GM23338 (cell line): Measurements from ENCODE around the gene WDR74. TPM values are rescaled to one million over a fixed set of nuclear protein-coding genes. Genes with fewer than 3 reads are reported as not detected.
A peak's percentile ranks its signal among the peaks of the same experiment; 100 is the strongest.

Experiments used
- ATAC-seq: fragments of 200-7000 bp; cut with Tn5 transposase; 3 replicates; pipeline ENCODE4 v1.9.1; 2020
- DNase-seq: peaks from one replicate; pipeline ENCODE4 v3.0.0-alpha.2; 2015; ENCODE audit warnings: low spot score
- H2AFZ ChIP-seq: fragments of 200-600 bp; sonication (generic); 2 replicates; pipeline ENCODE4 v1.8.0; 2016; ENCODE audit warnings: antibody characterized with exemption, mild to moderate bottlenecking, moderate library complexity
- H3F3A ChIP-seq: fragments of 200-600 bp; sonication (generic); replicated peaks from 2 replicates; pipeline ENCODE4 v1.8.0; 2017; ENCODE audit warnings: antibody characterized with exemption, mixed run types, low read depth
- H3K27ac ChIP-seq: fragments of 200-600 bp; sonication (generic); 2 replicates; pipeline ENCODE4 v1.6.1; 2016; ENCODE audit warnings: low read depth
- H3K27me3 ChIP-seq: fragments of 200-600 bp; sonication (generic); 2 replicates; pipeline ENCODE4 v1.8.0; 2016; ENCODE audit warnings: mild to moderate bottlenecking, mixed run types, moderate library complexity; ENCODE audit not compliant: insufficient read depth
- H3K36me3 ChIP-seq: fragments of 200-600 bp; sonication (generic); 2 replicates; pipeline ENCODE4 v1.8.0; 2016; ENCODE audit warnings: mild to moderate bottlenecking; ENCODE audit not compliant: insufficient read depth
- H3K4me1 ChIP-seq: fragments of 200-600 bp; sonication (generic); 2 replicates; pipeline ENCODE4 v1.8.0; 2016; ENCODE audit warnings: mild to moderate bottlenecking, moderate library complexity; ENCODE audit not compliant: insufficient read depth
- H3K4me2 ChIP-seq: fragments of 200-600 bp; sonication (generic); 2 replicates; pipeline ENCODE4 v1.7.1; 2017; ENCODE audit warnings: mixed run types
- H3K4me3 ChIP-seq: fragments of 200-600 bp; sonication (generic); 2 replicates; pipeline ENCODE4 v1.6.1; 2016; ENCODE audit warnings: mixed run types
- H3K79me2 ChIP-seq: fragments of 200-600 bp; sonication (generic); replicated peaks from 2 replicates; pipeline ENCODE4 v1.8.0; 2017; ENCODE audit warnings: mild to moderate bottlenecking; ENCODE audit not compliant: insufficient read depth
- H3K9me2 ChIP-seq: fragments of 200-600 bp; sonication (generic); 2 replicates; pipeline ENCODE4 v1.8.0; 2017; ENCODE audit not compliant: insufficient read depth
- H4K20me1 ChIP-seq: fragments of 200-600 bp; sonication (generic); replicated peaks from 2 replicates; pipeline ENCODE4 v1.8.0; 2017; ENCODE audit warnings: mild to moderate bottlenecking; ENCODE audit not compliant: insufficient read depth
- H3K27ac Mint-ChIP-seq: 2 replicates; pipeline ENCODE4 v1.8.0; 2020; ENCODE audit warnings: inconsistent platforms, mild to moderate bottlenecking, moderate library complexity, mixed read lengths
- H3K27me3 Mint-ChIP-seq: 3 replicates; pipeline ENCODE4 v1.8.0; 2022; ENCODE audit warnings: low read depth, mild to moderate bottlenecking, moderate library complexity, mixed read lengths, inconsistent platforms; ENCODE audit not compliant: insufficient read depth, poor library complexity
- H3K36me3 Mint-ChIP-seq: 3 replicates; pipeline ENCODE4 v1.8.0; 2021; ENCODE audit warnings: low read depth, mild to moderate bottlenecking, inconsistent platforms, moderate library complexity, mixed read lengths
- H3K4me1 Mint-ChIP-seq: 3 replicates; pipeline ENCODE4 v1.8.0; 2020; ENCODE audit warnings: mild to moderate bottlenecking, inconsistent platforms, mixed read lengths
- H3K4me3 Mint-ChIP-seq: 3 replicates; pipeline ENCODE4 v1.8.0; 2021; ENCODE audit warnings: moderate library complexity, mild to moderate bottlenecking, inconsistent platforms, mixed read lengths
- H3K9me3 Mint-ChIP-seq: 3 replicates; pipeline ENCODE4 v1.8.0; 2020; ENCODE audit warnings: moderate library complexity, mild to moderate bottlenecking, inconsistent platforms, mixed read lengths
- CREB1 ChIP-seq: fragments of 250-450 bp; sonication (Bioruptor Pico); IDR thresholded peaks from 2 replicates; pipeline ENCODE4 v1.5.0; 2020; ENCODE audit warnings: low read depth, mild to moderate bottlenecking, moderate library complexity
- EZH2 ChIP-seq: fragments of 200-600 bp; sonication (generic); IDR thresholded peaks from one replicate; pipeline ENCODE4 v1.8.0; 2017; ENCODE audit warnings: antibody characterized with exemption, mild to moderate bottlenecking, low read depth; ENCODE audit not compliant: unreplicated experiment
- EZH2phosphoT487 ChIP-seq: fragments of 200-600 bp; sonication (generic); IDR thresholded peaks from one replicate; pipeline ENCODE4 v1.8.1; 2018; ENCODE audit warnings: antibody characterized with exemption; ENCODE audit not compliant: unreplicated experiment
- JUNB ChIP-seq: IDR thresholded peaks from one replicate; pipeline ENCODE4 v1.6.1; 2016; ENCODE audit warnings: antibody characterized with exemption; ENCODE audit not compliant: unreplicated experiment
- NANOG ChIP-seq: IDR thresholded peaks from 2 replicates; pipeline ENCODE4 v1.6.1; 2016; ENCODE audit warnings: antibody characterized with exemption, borderline replicate concordance
- POLR2AphosphoS5 ChIP-seq: IDR thresholded peaks from 2 replicates; pipeline ENCODE4 v1.6.1; 2016; ENCODE audit warnings: antibody characterized with exemption, low read depth
- STAT1 ChIP-seq: IDR thresholded peaks from one replicate; pipeline ENCODE4 v1.6.1; 2016; ENCODE audit warnings: antibody characterized with exemption; ENCODE audit not compliant: unreplicated experiment
- ZNF114 ChIP-seq: fragments of 250-450 bp; sonication (Bioruptor Pico); IDR thresholded peaks from 2 replicates; pipeline ENCODE4 v1.5.0; 2020; ENCODE audit warnings: mild to moderate bottlenecking, moderate library complexity
- ZNF331 ChIP-seq: fragments of 250-450 bp; sonication (Bioruptor Pico); IDR thresholded peaks from 2 replicates; pipeline ENCODE4 v1.5.0; 2020; ENCODE audit warnings: low read depth, mild to moderate bottlenecking, moderate library complexity
- ZNF462 ChIP-seq: fragments of 250-450 bp; sonication (Bioruptor Pico); IDR thresholded peaks from 2 replicates; pipeline ENCODE4 v1.5.0; 2020; ENCODE audit warnings: mild to moderate bottlenecking, moderate library complexity
- polyA plus RNA-seq: library from polyadenylated mRNA; unstranded; fragments of >200 nt; fragmentation: Nextera tagmentation; extraction: Ambion mirVana; gene quantifications from 2 replicates; pipeline ENCODE4 v1.2.1, GENCODE V29; 2016
- total RNA-seq: library from RNA; depleted of rRNA; stranded (reverse); fragments of >200 nt; shearing (Covaris generic); gene quantifications from 2 replicates; pipeline ENCODE4 v1.2.3, GENCODE V29; 2014
- TF ChIP-seq, protein P1 (sequence below), 2 experiments: fragments of 200-600 bp in 1 of 2; sonication (generic) in 1 of 2; conservative IDR thresholded peaks; 2 replicates each; pipeline versions ENCODE4 v1.5.1 to v1.6.1; 2016 to 2017; ENCODE audit warnings: antibody characterized with exemption in 2 of 2, low read depth in 2 of 2, mild to moderate bottlenecking in 2 of 2, moderate library complexity in 1 of 2
- TF ChIP-seq, protein P2 (sequence below): IDR thresholded peaks from one replicate; pipeline ENCODE4 v1.6.1; 2018; ENCODE audit warnings: antibody characterized with exemption; ENCODE audit not compliant: unreplicated experiment
- TF ChIP-seq, protein P3 (sequence below): IDR thresholded peaks from 2 replicates; pipeline ENCODE4 v1.6.1; 2016; ENCODE audit warnings: antibody characterized with exemption

WDR74 gene
- total and polyA plus RNA-seq, 2 experiments from 2014 or later, result 94.4 to 136 TPM

- Histone ChIP-seq H3K9me2 (no peaks in the 10 kb centered on the region), H3K4me2 (peak overlapping the region; percentile 97), H3K4me1 (peaks cover 11% of the 10 kb centered on the region; the same call in 1 of the 2 replicates), H3K79me2 (peaks cover 40% of the 10 kb centered on the region), H2AFZ (no peak overlapping the region), H4K20me1 (peaks cover 3% of the 10 kb centered on the region), H3K4me3 (peak overlapping the region; percentile 98), H3K36me3 (peaks cover 48% of the 10 kb centered on the region), H3K27ac (peak overlapping the region; percentile 85), H3K27me3 (no peaks in the 10 kb centered on the region), H3F3A (peaks cover 64% of the 10 kb centered on the region)
- Mint-ChIP-seq H3K27me3 (peaks cover 21% of the 10 kb centered on the region), H3K4me3 (peak overlapping the region; percentile 94), H3K9me3 (no peaks in the 10 kb centered on the region; the same call in 2 of the 3 replicates), H3K4me1 (peaks cover 26% of the 10 kb centered on the region), H3K36me3 (peaks cover 83% of the 10 kb centered on the region), H3K27ac (peak overlapping the region; percentile 87)
- ATAC-seq (peak; percentile 6), DNase-seq (peak; percentile 46)
- no peak for TF ChIP-seq EZH2
- no peak for TF ChIP-seq EZH2phosphoT487
- no peak for TF ChIP-seq POLR2AphosphoS5
- no peak for TF ChIP-seq ZNF331 (CRISPR knock-in tag)
- TF ChIP-seq, protein P1, sequence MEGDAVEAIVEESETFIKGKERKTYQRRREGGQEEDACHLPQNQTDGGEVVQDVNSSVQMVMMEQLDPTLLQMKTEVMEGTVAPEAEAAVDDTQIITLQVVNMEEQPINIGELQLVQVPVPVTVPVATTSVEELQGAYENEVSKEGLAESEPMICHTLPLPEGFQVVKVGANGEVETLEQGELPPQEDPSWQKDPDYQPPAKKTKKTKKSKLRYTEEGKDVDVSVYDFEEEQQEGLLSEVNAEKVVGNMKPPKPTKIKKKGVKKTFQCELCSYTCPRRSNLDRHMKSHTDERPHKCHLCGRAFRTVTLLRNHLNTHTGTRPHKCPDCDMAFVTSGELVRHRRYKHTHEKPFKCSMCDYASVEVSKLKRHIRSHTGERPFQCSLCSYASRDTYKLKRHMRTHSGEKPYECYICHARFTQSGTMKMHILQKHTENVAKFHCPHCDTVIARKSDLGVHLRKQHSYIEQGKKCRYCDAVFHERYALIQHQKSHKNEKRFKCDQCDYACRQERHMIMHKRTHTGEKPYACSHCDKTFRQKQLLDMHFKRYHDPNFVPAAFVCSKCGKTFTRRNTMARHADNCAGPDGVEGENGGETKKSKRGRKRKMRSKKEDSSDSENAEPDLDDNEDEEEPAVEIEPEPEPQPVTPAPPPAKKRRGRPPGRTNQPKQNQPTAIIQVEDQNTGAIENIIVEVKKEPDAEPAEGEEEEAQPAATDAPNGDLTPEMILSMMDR (conservative IDR thresholded peaks at IDR 0.05; ENCODE audit: low read depth in 2 of 2), result no peak
- TF ChIP-seq ZNF462 (CRISPR knock-in tag), result no peak
- no peak for TF ChIP-seq NANOG
- TF ChIP-seq, protein P2, sequence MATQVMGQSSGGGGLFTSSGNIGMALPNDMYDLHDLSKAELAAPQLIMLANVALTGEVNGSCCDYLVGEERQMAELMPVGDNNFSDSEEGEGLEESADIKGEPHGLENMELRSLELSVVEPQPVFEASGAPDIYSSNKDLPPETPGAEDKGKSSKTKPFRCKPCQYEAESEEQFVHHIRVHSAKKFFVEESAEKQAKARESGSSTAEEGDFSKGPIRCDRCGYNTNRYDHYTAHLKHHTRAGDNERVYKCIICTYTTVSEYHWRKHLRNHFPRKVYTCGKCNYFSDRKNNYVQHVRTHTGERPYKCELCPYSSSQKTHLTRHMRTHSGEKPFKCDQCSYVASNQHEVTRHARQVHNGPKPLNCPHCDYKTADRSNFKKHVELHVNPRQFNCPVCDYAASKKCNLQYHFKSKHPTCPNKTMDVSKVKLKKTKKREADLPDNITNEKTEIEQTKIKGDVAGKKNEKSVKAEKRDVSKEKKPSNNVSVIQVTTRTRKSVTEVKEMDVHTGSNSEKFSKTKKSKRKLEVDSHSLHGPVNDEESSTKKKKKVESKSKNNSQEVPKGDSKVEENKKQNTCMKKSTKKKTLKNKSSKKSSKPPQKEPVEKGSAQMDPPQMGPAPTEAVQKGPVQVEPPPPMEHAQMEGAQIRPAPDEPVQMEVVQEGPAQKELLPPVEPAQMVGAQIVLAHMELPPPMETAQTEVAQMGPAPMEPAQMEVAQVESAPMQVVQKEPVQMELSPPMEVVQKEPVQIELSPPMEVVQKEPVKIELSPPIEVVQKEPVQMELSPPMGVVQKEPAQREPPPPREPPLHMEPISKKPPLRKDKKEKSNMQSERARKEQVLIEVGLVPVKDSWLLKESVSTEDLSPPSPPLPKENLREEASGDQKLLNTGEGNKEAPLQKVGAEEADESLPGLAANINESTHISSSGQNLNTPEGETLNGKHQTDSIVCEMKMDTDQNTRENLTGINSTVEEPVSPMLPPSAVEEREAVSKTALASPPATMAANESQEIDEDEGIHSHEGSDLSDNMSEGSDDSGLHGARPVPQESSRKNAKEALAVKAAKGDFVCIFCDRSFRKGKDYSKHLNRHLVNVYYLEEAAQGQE, result no peak
- TF ChIP-seq, protein P3, sequence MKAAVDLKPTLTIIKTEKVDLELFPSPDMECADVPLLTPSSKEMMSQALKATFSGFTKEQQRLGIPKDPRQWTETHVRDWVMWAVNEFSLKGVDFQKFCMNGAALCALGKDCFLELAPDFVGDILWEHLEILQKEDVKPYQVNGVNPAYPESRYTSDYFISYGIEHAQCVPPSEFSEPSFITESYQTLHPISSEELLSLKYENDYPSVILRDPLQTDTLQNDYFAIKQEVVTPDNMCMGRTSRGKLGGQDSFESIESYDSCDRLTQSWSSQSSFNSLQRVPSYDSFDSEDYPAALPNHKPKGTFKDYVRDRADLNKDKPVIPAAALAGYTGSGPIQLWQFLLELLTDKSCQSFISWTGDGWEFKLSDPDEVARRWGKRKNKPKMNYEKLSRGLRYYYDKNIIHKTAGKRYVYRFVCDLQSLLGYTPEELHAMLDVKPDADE, result no peak
- TF ChIP-seq JUNB, result no peak
- no peak for TF ChIP-seq STAT1
- no peak for TF ChIP-seq ZNF114 (CRISPR knock-in tag)
- no peak for TF ChIP-seq CREB1 (CRISPR knock-in tag)
Measured at GRCh38 chr11:62792202-62792575, 47.2 kb downstream of the WDR74 start.
